HTR-8/SVneo (cell line): Measurements from ENCODE around the gene CDK4.
A peak's percentile ranks its signal among the peaks of the same experiment; 100 is the strongest.
"Not testable (repeated sequence)": the region's sequence is repeated elsewhere in the genome, so short reads cannot be mapped to it uniquely, and the experiment has no call there.

Experiments
- DNase-seq: peaks from one replicate; pipeline ENCODE4 v3.0.0; 2011; ENCODE audit warnings: low spot score, mixed read lengths; ENCODE audit not compliant: insufficient read length
- FAIRE-seq: peaks from 2 replicates; lab custom pipeline; 2011; peaks lifted over from hg19 to GRCh38; lab: Jason Lieb, UNC

CDK4 gene

GRCh38 chr12:57751788-57752667 lies at the start of gene CDK4:
Gene CDK4 (minus strand): TSS chr12:57752310. CDS start chr12:57751717, 593 bp downstream.
- FAIRE-seq (peak; percentile 99), DNase-seq (peak; percentile 95)

GRCh38 chr12:57800965-57801364 lies 48.9 kb upstream of the CDK4 start:
- FAIRE-seq (no peak), DNase-seq (no peak)

DNA sequence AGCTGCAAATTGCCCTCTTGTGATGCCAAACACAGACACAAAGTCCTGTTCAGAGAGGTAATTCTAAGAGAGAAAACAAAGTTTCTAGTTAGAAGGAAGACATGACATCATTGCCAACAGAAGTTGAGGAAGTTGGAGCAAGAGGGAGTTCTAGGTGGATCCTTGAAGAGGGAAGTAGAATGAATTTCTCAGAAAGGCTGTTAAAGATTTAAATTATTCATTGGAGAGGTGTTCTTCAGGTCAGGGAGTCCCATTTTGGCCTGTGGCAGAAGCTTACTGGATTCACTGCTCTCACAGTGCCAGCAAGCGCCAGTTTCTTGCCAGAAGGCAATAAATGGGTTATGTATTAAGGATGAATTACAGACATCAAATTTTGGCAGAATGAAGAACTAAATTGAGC lies 45.8 kb upstream of the CDK4 start:
- no peak for FAIRE-seq
- DNase-seq, result no peak

- FAIRE-seq, result no peak
- DNase-seq, result no peak
These were observed 44.9 kb upstream of the CDK4 start for GRCh38 chr12:57796996-57797395.

- FAIRE-seq (no peak), DNase-seq (no peak)
These were observed 43.2 kb upstream of the CDK4 start for GRCh38 chr12:57795354-57795753.

- FAIRE-seq (no peak), DNase-seq (peak; percentile 45)
These were observed 41.8 kb upstream of the CDK4 start for GRCh38 chr12:57793920-57794319.

DNA sequence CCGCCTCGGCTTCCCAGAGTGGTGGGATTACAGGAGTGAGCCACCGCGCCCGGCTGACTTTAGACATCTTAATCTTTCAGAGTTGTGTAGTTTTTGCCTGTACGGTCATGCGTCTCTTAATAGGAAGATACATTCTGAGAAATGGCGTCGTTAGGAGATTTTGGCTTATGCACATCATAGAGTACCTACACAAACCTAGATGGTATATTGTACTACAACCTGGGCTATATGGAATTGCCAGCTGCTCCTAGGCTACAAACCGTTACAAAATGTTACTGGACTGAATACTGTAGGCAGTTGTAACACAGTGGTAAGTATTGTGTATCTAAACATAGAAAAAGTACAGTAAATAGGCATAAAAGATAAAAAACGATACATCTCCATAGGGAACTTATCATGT lies 31.8 kb upstream of the CDK4 start:
- DNase-seq, result no peak
- no peak for FAIRE-seq

DNA sequence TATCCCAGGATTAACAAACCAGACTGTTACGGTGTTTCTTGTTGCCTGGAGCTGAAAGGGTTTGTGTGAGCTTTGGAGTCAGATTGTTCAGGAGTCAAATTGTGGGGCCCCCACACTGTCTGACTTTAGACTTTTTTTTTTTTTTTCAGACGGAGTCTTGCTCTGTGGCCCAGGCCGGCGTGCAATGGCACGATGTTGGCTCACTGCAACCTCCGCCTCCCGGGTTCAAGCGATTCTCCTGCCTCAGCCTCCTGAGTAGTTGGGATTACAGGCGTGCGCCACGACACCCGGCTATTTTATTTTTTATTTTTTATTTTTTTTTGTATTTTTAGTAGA lies 31.3 kb upstream of the CDK4 start:
- no peak for FAIRE-seq
- no peak for DNase-seq

GRCh38 chr12:57782608-57783465 lies 30.7 kb upstream of the CDK4 start, which contains the start of gene TSFM:
Gene TSFM (plus strand): TSS chr12:57782787. CDS start chr12:57782802, 15 bp downstream.
- DNase-seq (peak; percentile 79), FAIRE-seq (peak; percentile 82)

- no peak for DNase-seq
- FAIRE-seq, result no peak
These were observed 30.1 kb upstream of the CDK4 start for GRCh38 chr12:57782243-57782607.

DNA sequence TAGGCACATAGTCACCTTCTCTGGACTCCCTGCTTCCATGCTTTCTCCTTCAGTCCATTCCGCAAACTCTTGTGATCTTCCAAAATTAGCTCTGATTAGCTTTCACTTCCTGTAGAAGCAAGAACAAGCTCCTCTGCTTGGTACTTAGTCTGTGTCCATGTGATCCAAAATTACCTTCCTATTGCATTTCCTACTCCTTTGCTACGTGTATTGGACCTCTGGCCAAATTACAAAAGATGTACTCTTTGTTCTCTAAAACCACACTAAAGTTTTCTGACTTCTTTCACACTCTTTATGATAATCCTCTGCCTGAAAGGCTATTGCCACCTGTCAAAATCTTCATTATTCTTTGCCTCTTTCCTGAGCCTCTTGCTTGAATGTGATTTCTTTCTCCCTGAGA lies 29.7 kb upstream of the CDK4 start:
- FAIRE-seq, result no peak
- no peak for DNase-seq

GRCh38 chr12:57781244-57781643 lies 29.1 kb upstream of the CDK4 start:
- DNase-seq (no peak), FAIRE-seq (no peak)

DNA sequence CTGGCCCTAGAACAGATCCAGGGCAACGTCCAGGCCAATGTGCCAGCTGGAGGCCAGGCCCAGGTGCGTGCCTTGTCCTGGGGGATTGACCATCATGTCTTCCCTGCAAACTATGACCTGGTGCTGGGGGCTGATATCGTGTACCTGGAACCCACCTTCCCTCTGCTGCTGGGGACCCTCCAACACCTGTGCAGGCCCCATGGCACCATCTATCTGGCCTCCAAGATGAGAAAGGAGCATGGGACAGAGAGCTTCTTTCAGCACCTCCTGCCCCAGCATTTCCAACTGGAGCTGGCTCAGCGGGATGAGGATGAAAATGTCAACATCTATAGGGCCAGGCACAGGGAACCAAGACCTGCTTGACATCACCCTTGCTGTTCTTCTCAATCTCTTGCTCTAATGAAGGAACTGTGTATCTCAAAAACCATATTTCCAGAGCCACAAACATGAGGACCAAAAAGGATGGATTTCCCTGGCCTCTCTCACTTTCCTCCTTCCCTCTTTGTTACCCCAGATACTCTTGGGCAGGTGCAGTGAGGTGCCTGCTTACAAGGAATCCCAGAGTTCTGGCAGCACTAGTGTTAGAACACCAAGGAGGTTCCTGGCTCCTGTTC lies 28.3 kb upstream of the CDK4 start:
- FAIRE-seq, result no peak

DNA sequence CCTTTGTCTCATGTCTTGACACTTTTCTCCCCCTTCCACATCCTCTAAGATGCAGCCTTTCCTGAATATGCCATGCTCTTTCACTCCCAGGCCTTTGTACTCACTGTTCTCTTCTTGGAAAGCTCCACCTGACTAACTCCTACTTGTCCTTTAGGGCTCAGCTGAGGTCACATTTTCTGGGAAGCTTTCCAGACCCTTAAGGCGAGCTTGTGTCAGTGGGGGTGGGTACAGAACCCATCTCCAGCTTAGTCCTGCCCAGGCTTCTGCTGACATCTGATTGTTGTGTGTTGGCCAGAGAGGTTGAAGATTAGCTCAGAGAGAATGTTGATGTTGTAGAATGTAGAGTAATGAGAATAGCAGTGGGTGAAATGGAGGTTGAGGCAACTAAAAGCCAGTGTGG lies 27.6 kb upstream of the CDK4 start:
- FAIRE-seq, result no peak
- no peak for DNase-seq

More for the DNA sequence above, 28.3 kb upstream of the CDK4 start:
- DNase-seq, result no peak

- DNase-seq (no peak), FAIRE-seq (no peak)
These were observed 25.8 kb upstream of the CDK4 start for GRCh38 chr12:57777911-57778310.

- DNase-seq, result no peak
- FAIRE-seq, result no peak
These were observed 25.3 kb upstream of the CDK4 start for GRCh38 chr12:57777367-57777766.

- FAIRE-seq, result no peak
- no peak for DNase-seq
These were observed 24.1 kb upstream of the CDK4 start for GRCh38 chr12:57776247-57776587.

DNA sequence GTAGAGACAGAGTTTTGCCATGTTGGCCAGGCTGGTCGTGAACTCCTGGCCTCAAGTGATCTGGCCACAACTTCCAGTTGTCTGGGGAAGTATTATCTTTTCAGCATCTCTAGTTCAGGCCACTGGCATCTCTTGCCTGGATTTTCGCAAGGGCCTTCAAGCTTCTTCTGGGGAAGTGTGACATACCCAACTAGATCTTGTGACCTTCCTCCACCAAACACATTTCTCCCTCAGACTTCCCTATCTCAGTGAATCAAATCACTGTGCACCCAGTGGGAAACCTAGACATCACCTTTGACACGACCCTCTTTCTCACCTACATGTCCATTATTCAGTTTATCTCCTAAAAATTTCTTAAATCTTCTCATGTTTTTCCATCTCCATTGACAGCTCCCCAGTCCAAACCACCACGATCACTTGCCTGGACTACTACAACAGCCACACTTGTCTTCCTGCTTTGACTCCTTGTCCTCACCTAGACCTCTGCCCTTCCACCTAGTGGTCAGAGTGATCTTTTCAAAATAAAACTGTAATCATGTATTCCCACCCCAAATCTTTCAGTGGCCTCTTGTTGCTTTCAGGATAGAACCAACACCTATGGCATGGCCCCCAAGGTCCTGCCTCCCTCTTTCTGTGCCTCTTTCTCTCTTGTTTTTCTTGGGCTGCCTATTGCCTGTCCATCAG lies 23.6 kb upstream of the CDK4 start:
- DNase-seq (no peak), FAIRE-seq (no peak)

GRCh38 chr12:57775044-57775443 lies 22.9 kb upstream of the CDK4 start:
- no peak for FAIRE-seq

DNA sequence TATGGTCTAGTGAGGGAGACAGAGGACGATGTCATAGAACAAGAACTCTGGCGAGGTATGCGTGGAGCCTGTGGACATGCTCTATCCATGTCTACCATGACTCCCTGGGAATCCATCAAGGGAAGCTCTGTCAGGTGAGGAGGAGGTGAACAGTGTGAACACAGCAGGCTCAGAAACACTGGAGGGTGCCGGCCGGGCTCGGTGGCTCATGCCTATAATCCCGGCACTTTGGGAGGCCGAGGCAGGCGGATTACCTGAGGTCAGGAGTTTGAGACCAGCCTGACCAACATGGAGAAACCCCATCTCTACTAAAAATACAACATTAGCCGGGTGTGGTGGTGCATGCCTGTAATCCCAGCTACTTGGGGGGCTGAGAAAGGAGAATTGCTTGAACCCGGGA lies 22.5 kb upstream of the CDK4 start:
- not testable (repeated sequence) for FAIRE-seq, DNase-seq

More at GRCh38 chr12:57775044-57775443, 22.9 kb upstream of the CDK4 start:
- no peak for DNase-seq
